K562 (cell line): ENCODE data around the gene SLC2A4. TPM values are rescaled to one million over a fixed set of nuclear protein-coding genes. Genes with fewer than 3 reads are reported as not detected.
A peak's percentile ranks its signal among the peaks of the same experiment; 100 is the strongest.

Experiments used
- ATAC-seq: fragments of 200-7000 bp; cut with Tn5 transposase; 3 replicates; pipeline ENCODE4 v1.9.1; 2020; ENCODE audit warnings: moderate library complexity
- BruUV-seq: library from RNA; stranded (reverse); fragments of 400-500 nt; replicated peaks from 2 replicates; lab custom pipeline; 2021; lab: Mats Ljungman, UMichigan
- CTCF ChIA-PET: fragments of 300-600 bp; formaldehyde crosslinking; extraction: SDS; loops from one replicate; lab custom pipeline; 2021; ENCODE audit warnings: low intra/inter-chr PET ratio; lab: Yijun Ruan, JAX
- POLR2A ChIA-PET: fragments of 300-600, 350-650 bp; sonication (Branson Sonifier 250); formaldehyde crosslinking; extraction: SDS; loops from one replicate; lab custom pipeline; 2021; ENCODE audit warnings: antibody characterized with exemption, inconsistent platforms; lab: Yijun Ruan, JAX
- DNase-seq, 4 experiments: peaks; one replicate each; pipeline versions ENCODE4 v3.0.0 to v3.0.0-alpha.2; 2011 to 2018; ENCODE audit warnings: low spot score in 3 of 4, mixed read lengths in 3 of 4; ENCODE audit errors: extremely low read depth in 1 of 4
- FAIRE-seq: peaks from 2 replicates; lab custom pipeline; 2011; peaks lifted over from hg19 to GRCh38; lab: Jason Lieb, UNC
- H2AFZ ChIP-seq: 2 replicates; pipeline ENCODE4 v1.6.0; 2011; ENCODE audit warnings: low read depth, low read length, control low read depth, inconsistent platforms
- H3K27ac ChIP-seq: fragments of 200-600 bp; 3 replicates; pipeline ENCODE4 v1.8.0; 2011; ENCODE audit warnings: low read depth, mild to moderate bottlenecking, control low read depth, inconsistent platforms, low read length, moderate library complexity, mixed read lengths; ENCODE audit errors: extremely low read depth
- H3K27me3 ChIP-seq, 2 experiments: fragments of 300-600 bp in 1 of 2; 2 replicates in 1 of 2; 3 replicates in 1 of 2; pipeline versions ENCODE4 v1.6.0 to v1.8.0; 2011; ENCODE audit warnings: inconsistent platforms in 2 of 2, low read length in 2 of 2, mild to moderate bottlenecking in 1 of 2, mixed read lengths in 1 of 2, moderate library complexity in 1 of 2; ENCODE audit not compliant: control insufficient read depth in 2 of 2, insufficient read depth in 2 of 2
- H3K36me3 ChIP-seq: fragments of 300-600 bp; 3 replicates; pipeline ENCODE4 v1.8.0; 2011; ENCODE audit warnings: mild to moderate bottlenecking, low read length, inconsistent platforms; ENCODE audit not compliant: control insufficient read depth, insufficient read depth
- H3K4me1 ChIP-seq, 2 experiments: fragments of 200-600 bp in 1 of 2; replicated peaks in 1 of 2; 2 replicates in 1 of 2; 3 replicates in 1 of 2; pipeline versions ENCODE4 v1.5.1 to v1.8.0; 2011; ENCODE audit warnings: inconsistent platforms in 2 of 2, low read length in 2 of 2, mild to moderate bottlenecking in 1 of 2, mixed read lengths in 1 of 2, moderate library complexity in 1 of 2; ENCODE audit not compliant: control insufficient read depth in 2 of 2, insufficient read depth in 2 of 2
- H3K4me2 ChIP-seq: 2 replicates; pipeline ENCODE4 v1.6.1; 2011; ENCODE audit warnings: low read length, control low read depth, inconsistent platforms, mixed read lengths; ENCODE audit not compliant: insufficient read depth
- H3K4me3 ChIP-seq: fragments of 200-600 bp; sonication (generic), shearing (Covaris generic); 2 replicates; pipeline ENCODE4 v1.5.1; 2016; ENCODE audit warnings: control low read depth, inconsistent platforms
- H3K79me2 ChIP-seq: fragments of 200-600 bp; 3 replicates; pipeline ENCODE4 v1.8.0; 2011; ENCODE audit warnings: low read length, inconsistent platforms; ENCODE audit not compliant: control insufficient read depth, insufficient read depth
- H3K9ac ChIP-seq, 2 experiments: 2 replicates each; pipeline versions ENCODE4 v1.6.0 to v1.6.1; 2011; ENCODE audit warnings: low read depth in 2 of 2, low read length in 2 of 2, control low read depth in 1 of 2, inconsistent platforms in 1 of 2, mild to moderate bottlenecking in 1 of 2, mixed read lengths in 1 of 2; ENCODE audit not compliant: insufficient read depth in 1 of 2
- H3K9me1 ChIP-seq: one replicate; pipeline ENCODE4 v1.6.0; 2011; ENCODE audit warnings: inconsistent platforms, mild to moderate bottlenecking, low read length, moderate library complexity; ENCODE audit not compliant: control insufficient read depth, insufficient read depth
- H3K9me3 ChIP-seq: replicated peaks from 2 replicates; pipeline ENCODE4 v1.5.1; 2011; ENCODE audit warnings: low read depth, low read length, inconsistent platforms; ENCODE audit not compliant: control insufficient read depth, insufficient read depth
- H4K20me1 ChIP-seq: replicated peaks from 2 replicates; pipeline ENCODE4 v1.6.1; 2011; ENCODE audit warnings: low read length, inconsistent platforms, mixed read lengths; ENCODE audit not compliant: control insufficient read depth, insufficient read depth
- DNMT1 ChIP-seq: fragments of 450-650 bp; IDR thresholded peaks from 2 replicates; pipeline ENCODE4 v1.6.1; 2016; ENCODE audit warnings: antibody characterized with exemption, mild to moderate bottlenecking
- EP400 ChIP-seq: fragments of 450-650 bp; IDR thresholded peaks from 2 replicates; pipeline ENCODE4 v1.6.1; 2017; ENCODE audit warnings: antibody characterized with exemption, mild to moderate bottlenecking, moderate library complexity
- ETS2 ChIP-seq: IDR thresholded peaks from 2 replicates; pipeline ENCODE4 v1.6.1; 2016; ENCODE audit warnings: borderline replicate concordance, missing genetic modification characterization, mild to moderate bottlenecking, moderate library complexity, missing compliant biosample characterization; ENCODE audit not compliant: poor library complexity, severe bottlenecking
- HDAC1 ChIP-seq, 2 experiments: fragments of 450-650 bp; IDR thresholded peaks; 2 replicates each; pipeline ENCODE4 v1.6.1; 2016 to 2017; ENCODE audit warnings: inconsistent platforms in 1 of 2, mild to moderate bottlenecking in 1 of 2, moderate library complexity in 1 of 2
- L3MBTL2 ChIP-seq: fragments of 450-650 bp; IDR thresholded peaks from 2 replicates; pipeline ENCODE4 v1.6.1; 2016; ENCODE audit warnings: mild to moderate bottlenecking, moderate library complexity
- MYNN ChIP-seq, 2 experiments: sonication (generic); formaldehyde crosslinking in 1 of 2; IDR thresholded peaks; 2 replicates each; pipeline versions ENCODE4 v1.5.0 to v1.6.1; 2016 to 2020; ENCODE audit warnings: antibody characterized with exemption in 1 of 2, missing genetic modification reagents in 1 of 2
- NFIC ChIP-seq: fragments of 450-650 bp; IDR thresholded peaks from 2 replicates; pipeline ENCODE4 v1.6.1; 2017; ENCODE audit warnings: mild to moderate bottlenecking, inconsistent platforms
- NRF1 ChIP-seq, 2 experiments: fragments of 450-650 bp; IDR thresholded peaks in 1 of 2; conservative IDR thresholded peaks in 1 of 2; 2 replicates each; pipeline ENCODE4 v1.6.1; 2014; ENCODE audit warnings: mild to moderate bottlenecking in 2 of 2
- SIN3B ChIP-seq: fragments of 450-650 bp; IDR thresholded peaks from 2 replicates; pipeline ENCODE4 v1.6.1; 2017; ENCODE audit warnings: low read depth, mild to moderate bottlenecking, moderate library complexity
- SREBF2 ChIP-seq: sonication (generic); formaldehyde crosslinking; IDR thresholded peaks from 2 replicates; pipeline ENCODE4 v1.4.0; 2020; ENCODE audit warnings: mild to moderate bottlenecking, missing genetic modification reagents
- WHSC1 ChIP-seq: IDR thresholded peaks from one replicate; pipeline ENCODE4 v1.6.1; 2012; ENCODE audit warnings: low read length, control low read depth, inconsistent platforms
- WGBS: fragments of 100-300 bp; shearing (Covaris generic); methylation state at CpG from one replicate; pipeline ENCODE4 v1.1.6; 2016; ENCODE audit warnings: low coverage, mixed read lengths; ENCODE audit not compliant: insufficient coverage; ENCODE audit errors: missing lambda C conversion rate; 5-methylcytosine and 5-hydroxymethylcytosine counted together
- in situ Hi-C: fragments of 300-500 bp; cut with MboI; formaldehyde crosslinking; loops from 4 replicates; pipeline ENCODE4 v1.15.0; 2018; ENCODE audit warnings: inconsistent platforms, mixed read lengths
- intact Hi-C: fragments of 100-400 bp; cut with micrococcal nuclease; formaldehyde crosslinking; loops from 2 replicates; pipeline ENCODE4 v1.14.2; 2022
- polyA plus RNA-seq, 8 experiments: library from polyadenylated mRNA; depleted of rRNA in 4 of 8; stranded (reverse) in 5 of 8; unstranded in 3 of 8; fragments of >200 nt; fragmentation: Nextera tagmentation in 2 of 8; fragmentation: Illumina TruSeq in 1 of 8; extraction: Ambion mirVana in 2 of 8; extraction: Trizol in 1 of 8; gene quantifications; 2 replicates each; pipeline versions ENCODE4 v1.2.1 to v1.2.3, GENCODE V29; 2011 to 2014; ENCODE audit warnings: inconsistent platforms in 1 of 8, missing spikeins in 1 of 8
- total RNA-seq, 7 experiments: library from RNA; depleted of rRNA in 6 of 7; stranded (reverse); fragments of >200 nt in 6 of 7; fragmentation: Illumina TruSeq in 2 of 7; extraction: Trizol in 2 of 7; gene quantifications; 2 replicates each; pipeline versions ENCODE4 v1.2.1 to v1.2.3, GENCODE V29; 2011 to 2021; ENCODE audit warnings: low replicate concordance in 1 of 7
- TF ChIP-seq, protein P1 (sequence below): fragments of 250-450 bp; sonication (Bioruptor Pico); IDR thresholded peaks from 2 replicates; pipeline ENCODE4 v1.8.0; 2022; ENCODE audit warnings: moderate library complexity, mild to moderate bottlenecking, inconsistent platforms
- TF ChIP-seq, protein P2 (sequence below): fragments of 450-650 bp; IDR thresholded peaks from 2 replicates; pipeline ENCODE4 v1.7.1; 2018; ENCODE audit warnings: mild to moderate bottlenecking, low read depth; ENCODE audit not compliant: partially characterized antibody

SLC2A4 gene
- total and polyA plus RNA-seq, 9 of the 15 experiments (the other 6 are each of a cell fraction or from before 2014, with no cell fraction given), result 0.74 to 3.5 (median 1.6) TPM

DNA sequence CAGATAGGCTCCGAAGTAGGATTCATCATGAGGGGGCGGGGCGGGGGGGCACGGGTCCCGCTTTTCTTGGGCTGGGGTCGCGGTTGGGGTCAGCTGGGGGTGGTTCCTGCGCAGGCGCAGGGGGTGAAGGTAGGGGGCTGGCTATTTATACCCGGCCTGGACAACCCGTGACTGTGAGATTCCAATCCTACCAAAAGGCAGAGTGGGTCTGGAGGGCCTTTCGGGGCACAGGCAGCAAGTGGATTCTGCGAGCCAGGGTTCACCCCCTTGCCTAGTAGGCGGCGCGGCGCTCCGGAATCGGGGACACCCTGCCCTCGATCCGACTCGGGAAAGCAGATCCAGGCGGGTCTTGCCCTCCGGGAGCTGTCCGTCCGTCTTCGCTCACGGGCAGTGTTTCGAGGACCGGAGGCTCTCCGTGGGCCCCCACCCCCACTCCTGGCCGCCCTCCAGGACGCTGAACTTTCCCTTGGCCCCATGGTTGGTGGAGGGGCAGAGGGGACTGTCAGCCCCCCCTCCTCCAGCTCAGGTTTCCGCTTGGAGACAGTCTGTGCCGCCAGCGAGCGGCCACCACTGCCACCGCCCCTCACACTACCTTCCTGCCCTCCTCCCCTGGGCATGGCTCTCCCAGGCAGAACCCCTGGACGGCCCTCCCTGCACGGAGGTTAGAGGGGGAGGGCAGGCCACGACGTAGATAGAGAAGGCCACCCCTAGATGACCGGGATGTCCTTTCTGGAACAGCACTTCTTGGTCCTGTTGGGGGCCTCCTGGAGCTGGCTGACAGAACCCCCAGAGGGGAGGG, 634 bp downstream of the SLC2A4 start:
- H4K20me1 ChIP-seq, result no peaks in the 10 kb centered on the region; the same call in 1 of the 2 replicates
- in situ Hi-C loops (loop anchor here (5.0 kb wide), 1 partner anchor 60 kb away; no protein-coding TSS in a partner anchor), intact Hi-C loops (loop anchor here (2.0 to 5.0 kb wide), 2 partner anchors 45 to 63 kb away; partner anchors contain the start of gene PHF23)
- H3K4me2 ChIP-seq, result peak overlapping the region; percentile 73
- 0% methylated on average over 14 of the region's 43 CpGs for WGBS
- DNase-seq (peak in 3 of 4 experiments; percentile 28 to 44 (median 35)), FAIRE-seq (no peak), ATAC-seq (peak; percentile 2)
- peak overlapping the region; percentile 65 to 91 for H3K9ac ChIP-seq
- H3K36me3 ChIP-seq, result 0 out of 3 replicates have a peak, but pooled peaks cover 3% of the 10 kb centered on the region
- peak overlapping the region; percentile 61 for H2AFZ ChIP-seq
- peak overlapping the region; percentile 65 for H3K4me3 ChIP-seq
- peaks cover 15 to 44% of the 10 kb centered on the region in 2 experiments; a peak in 4 of 5 replicates for H3K4me1 ChIP-seq
- no peaks in the 10 kb centered on the region for H3K27me3 ChIP-seq
- no peaks in the 10 kb centered on the region for H3K9me1 ChIP-seq
- H3K27ac ChIP-seq, result peak overlapping the region; percentile 39
- no peaks in the 10 kb centered on the region; the same call in 2 of the 3 replicates for H3K79me2 ChIP-seq
- TSS peak; percentile 68 for BruUV-seq
- CTCF ChIA-PET, result interaction anchor here (2.1 to 2.3 kb wide), 2 partner anchors 14 to 63 kb away, joined by 19 to 32 read pairs; no protein-coding TSS in a partner anchor
- POLR2A ChIA-PET, result interaction anchor here (0.6 to 1.8 kb wide), 9 partner anchors 12 to 874 kb away, joined by 3 to 6 read pairs (median 4); no protein-coding TSS in a partner anchor
- H3K9me3 ChIP-seq, result no peaks in the 10 kb centered on the region
- TF ChIP-seq, protein P1, sequence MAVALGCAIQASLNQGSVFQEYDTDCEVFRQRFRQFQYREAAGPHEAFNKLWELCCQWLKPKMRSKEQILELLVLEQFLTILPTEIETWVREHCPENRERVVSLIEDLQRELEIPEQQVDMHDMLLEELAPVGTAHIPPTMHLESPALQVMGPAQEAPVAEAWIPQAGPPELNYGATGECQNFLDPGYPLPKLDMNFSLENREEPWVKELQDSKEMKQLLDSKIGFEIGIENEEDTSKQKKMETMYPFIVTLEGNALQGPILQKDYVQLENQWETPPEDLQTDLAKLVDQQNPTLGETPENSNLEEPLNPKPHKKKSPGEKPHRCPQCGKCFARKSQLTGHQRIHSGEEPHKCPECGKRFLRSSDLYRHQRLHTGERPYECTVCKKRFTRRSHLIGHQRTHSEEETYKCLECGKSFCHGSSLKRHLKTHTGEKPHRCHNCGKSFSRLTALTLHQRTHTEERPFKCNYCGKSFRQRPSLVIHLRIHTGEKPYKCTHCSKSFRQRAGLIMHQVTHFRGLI (CRISPR knock-in tag), result no peak
- no peak for TF ChIP-seq MYNN (IDR thresholded peaks at IDR 0.05)
- TF ChIP-seq MYNN (CRISPR knock-in tag; IDR thresholded peaks at IDR 0.05), result no peak
- TF ChIP-seq SIN3B, result peak; percentile 18; the same call in 1 of the 2 replicates
- TF ChIP-seq DNMT1, result no peak
- TF ChIP-seq EP400, result 0 out of 2 replicates have a peak, but pooled peaks have one; percentile 17
- no peak for TF ChIP-seq ETS2 (tag)
- no peak for TF ChIP-seq HDAC1 (IDR thresholded peaks at IDR 0.05)
- no peak for TF ChIP-seq SREBF2 (CRISPR knock-in tag)
- 0 out of 2 replicates have a peak, but pooled peaks have one; percentile 3 for TF ChIP-seq L3MBTL2
- TF ChIP-seq NRF1 (conservative IDR thresholded peaks at IDR 0.05 in 1 of 2, IDR thresholded peaks at IDR 0.05 in 1 of 2), result peak; percentile 77 to 80
- TF ChIP-seq, protein P2, sequence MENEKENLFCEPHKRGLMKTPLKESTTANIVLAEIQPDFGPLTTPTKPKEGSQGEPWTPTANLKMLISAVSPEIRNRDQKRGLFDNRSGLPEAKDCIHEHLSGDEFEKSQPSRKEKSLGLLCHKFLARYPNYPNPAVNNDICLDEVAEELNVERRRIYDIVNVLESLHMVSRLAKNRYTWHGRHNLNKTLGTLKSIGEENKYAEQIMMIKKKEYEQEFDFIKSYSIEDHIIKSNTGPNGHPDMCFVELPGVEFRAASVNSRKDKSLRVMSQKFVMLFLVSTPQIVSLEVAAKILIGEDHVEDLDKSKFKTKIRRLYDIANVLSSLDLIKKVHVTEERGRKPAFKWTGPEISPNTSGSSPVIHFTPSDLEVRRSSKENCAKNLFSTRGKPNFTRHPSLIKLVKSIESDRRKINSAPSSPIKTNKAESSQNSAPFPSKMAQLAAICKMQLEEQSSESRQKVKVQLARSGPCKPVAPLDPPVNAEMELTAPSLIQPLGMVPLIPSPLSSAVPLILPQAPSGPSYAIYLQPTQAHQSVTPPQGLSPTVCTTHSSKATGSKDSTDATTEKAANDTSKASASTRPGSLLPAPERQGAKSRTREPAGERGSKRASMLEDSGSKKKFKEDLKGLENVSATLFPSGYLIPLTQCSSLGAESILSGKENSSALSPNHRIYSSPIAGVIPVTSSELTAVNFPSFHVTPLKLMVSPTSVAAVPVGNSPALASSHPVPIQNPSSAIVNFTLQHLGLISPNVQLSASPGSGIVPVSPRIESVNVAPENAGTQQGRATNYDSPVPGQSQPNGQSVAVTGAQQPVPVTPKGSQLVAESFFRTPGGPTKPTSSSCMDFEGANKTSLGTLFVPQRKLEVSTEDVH, result no peak
- no peak for TF ChIP-seq WHSC1
- TF ChIP-seq NFIC, result peak; percentile 72
